ENCODE measurements around the gene BRD1.

DNA sequence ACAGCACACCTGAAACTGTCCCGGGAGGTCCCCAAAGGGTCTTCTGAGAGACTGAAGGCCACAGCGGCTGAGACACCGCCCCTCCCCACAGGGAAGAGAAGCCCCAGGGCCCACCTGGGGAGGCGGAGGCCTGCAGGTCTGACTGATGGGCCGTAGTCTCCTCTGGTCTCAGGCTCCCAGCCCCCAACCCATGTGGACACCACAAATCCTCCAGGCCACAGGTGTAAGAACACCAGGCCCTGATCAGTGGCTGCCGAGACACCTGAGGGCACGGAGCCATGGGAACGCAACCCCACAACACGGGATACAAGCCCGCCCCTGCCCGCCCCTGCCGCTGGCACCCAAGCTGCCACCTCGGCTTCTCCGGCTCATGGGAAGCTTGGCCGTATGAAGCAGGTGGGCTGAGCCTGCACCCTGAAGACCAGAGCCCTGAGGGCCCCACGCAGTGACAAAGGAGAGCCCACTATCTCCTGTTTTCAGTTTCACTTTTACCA, 46.3 kb downstream of the BRD1 start:
- TF ChIP-seq, protein P1, sequence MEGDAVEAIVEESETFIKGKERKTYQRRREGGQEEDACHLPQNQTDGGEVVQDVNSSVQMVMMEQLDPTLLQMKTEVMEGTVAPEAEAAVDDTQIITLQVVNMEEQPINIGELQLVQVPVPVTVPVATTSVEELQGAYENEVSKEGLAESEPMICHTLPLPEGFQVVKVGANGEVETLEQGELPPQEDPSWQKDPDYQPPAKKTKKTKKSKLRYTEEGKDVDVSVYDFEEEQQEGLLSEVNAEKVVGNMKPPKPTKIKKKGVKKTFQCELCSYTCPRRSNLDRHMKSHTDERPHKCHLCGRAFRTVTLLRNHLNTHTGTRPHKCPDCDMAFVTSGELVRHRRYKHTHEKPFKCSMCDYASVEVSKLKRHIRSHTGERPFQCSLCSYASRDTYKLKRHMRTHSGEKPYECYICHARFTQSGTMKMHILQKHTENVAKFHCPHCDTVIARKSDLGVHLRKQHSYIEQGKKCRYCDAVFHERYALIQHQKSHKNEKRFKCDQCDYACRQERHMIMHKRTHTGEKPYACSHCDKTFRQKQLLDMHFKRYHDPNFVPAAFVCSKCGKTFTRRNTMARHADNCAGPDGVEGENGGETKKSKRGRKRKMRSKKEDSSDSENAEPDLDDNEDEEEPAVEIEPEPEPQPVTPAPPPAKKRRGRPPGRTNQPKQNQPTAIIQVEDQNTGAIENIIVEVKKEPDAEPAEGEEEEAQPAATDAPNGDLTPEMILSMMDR (IDR thresholded peaks at IDR 0.05), result no peak
- TF ChIP-seq ZFX (IDR thresholded peaks at IDR 0.05; ENCODE audit: borderline replicate concordance), result no peak

Data from 22Rv1 (cell line).